Ascending aorta (tissue), 2 donors: ENCODE data around the gene KCNN3. TPM values are rescaled to one million over a fixed set of nuclear protein-coding genes. Genes with fewer than 3 reads are reported as not detected.

Experiments used
- DNase-seq, 2 donors: peaks; one replicate each; pipeline ENCODE4 v3.0.0-alpha.2; 2019; ENCODE audit warnings: low spot score in 2 of 2
- H3K27ac ChIP-seq, 2 donors: fragments of 200-600 bp; sonication (generic); one replicate each; pipeline ENCODE4 v1.5.1; 2016 to 2017; ENCODE audit warnings: mild to moderate bottlenecking in 1 of 2
- H3K27me3 ChIP-seq: fragments of 200-600 bp; sonication (generic); one replicate; pipeline ENCODE4 v1.5.1; 2017
- H3K36me3 ChIP-seq, 2 donors: fragments of 200-600 bp; sonication (generic); one replicate each; pipeline ENCODE4 v1.5.1; 2016
- H3K4me1 ChIP-seq, 2 donors: fragments of 200-600 bp; sonication (generic); one replicate each; pipeline ENCODE4 v1.5.1; 2016 to 2017; ENCODE audit warnings: mild to moderate bottlenecking in 1 of 2
- H3K4me3 ChIP-seq, 2 donors: fragments of 200-600 bp; sonication (generic); one replicate each; pipeline ENCODE4 v1.5.1; 2016 to 2017; ENCODE audit warnings: mild to moderate bottlenecking in 1 of 2
- H3K9me3 ChIP-seq, 2 donors: fragments of 200-600 bp; sonication (generic); one replicate each; pipeline ENCODE4 v1.5.1; 2016
- CTCF ChIP-seq, 3 experiments: fragments of 200-600 bp in 2 of 3; fragments of 450-650 bp in 1 of 3; sonication (generic) in 2 of 3; IDR thresholded peaks; one replicate each; pipeline ENCODE4 v1.5.1; 2016 to 2019; ENCODE audit warnings: antibody characterized with exemption in 3 of 3, mild to moderate bottlenecking in 1 of 3, moderate library complexity in 1 of 3
- intact Hi-C: fragments of 100-400 bp; cut with DNase I; formaldehyde crosslinking; loops from one replicate; pipeline ENCODE4 v1.15.1; 2023
- total RNA-seq: library from RNA; depleted of rRNA; stranded (reverse); fragments of >200 nt; gene quantifications from one replicate; pipeline ENCODE4 v1.1.0, GENCODE V29; 2016

Gene KCNN3
- total RNA-seq, 1 donor from 2014 or later, result 24.6 TPM

GRCh38 chr1:154866257-154867063 lies 3.6 kb downstream of the KCNN3 start:
- Histone ChIP-seq H3K4me3 (no peak overlapping the region), H3K4me1 (peaks cover 0 to 23% of the 10 kb centered on the region in 2 donors)
- intact Hi-C loops, result no loop called here

GRCh38 chr1:154865442-154866256 lies 4.4 kb downstream of the KCNN3 start:
- no peaks in the 10 kb centered on the region for H3K36me3 ChIP-seq
- no peaks in the 10 kb centered on the region for H3K9me3 ChIP-seq
- no peak overlapping the region for H3K27ac ChIP-seq
- DNase-seq, result no peak
- no peaks in the 10 kb centered on the region for H3K27me3 ChIP-seq
- H3K4me3 ChIP-seq, result no peak overlapping the region
- peaks cover 0 to 23% of the 10 kb centered on the region in 2 donors for H3K4me1 ChIP-seq
- intact Hi-C loops, result no loop called here
- no peak for TF ChIP-seq CTCF (IDR thresholded peaks at IDR 0.05)

More at GRCh38 chr1:154866257-154867063, 3.6 kb downstream of the KCNN3 start:
- DNase-seq, result no peak
- Histone ChIP-seq H3K36me3 (no peaks in the 10 kb centered on the region), H3K27me3 (no peaks in the 10 kb centered on the region), H3K27ac (no peak overlapping the region), H3K9me3 (no peaks in the 10 kb centered on the region)
- TF ChIP-seq CTCF (IDR thresholded peaks at IDR 0.05), result no peak

GRCh38 chr1:154864189-154864975 lies 5.7 kb downstream of the KCNN3 start:
- intact Hi-C loops, result no loop called here
- H3K36me3 ChIP-seq, result no peaks in the 10 kb centered on the region
- no peak overlapping the region for H3K4me3 ChIP-seq
- H3K27me3 ChIP-seq, result no peaks in the 10 kb centered on the region
- H3K9me3 ChIP-seq, result no peaks in the 10 kb centered on the region
- peaks cover 0 to 14% of the 10 kb centered on the region in 2 donors for H3K4me1 ChIP-seq
- H3K27ac ChIP-seq, result no peak overlapping the region
- no peak for TF ChIP-seq CTCF (IDR thresholded peaks at IDR 0.05)
- no peak for DNase-seq

- Histone ChIP-seq H3K4me1 (peaks cover 0 to 14% of the 10 kb centered on the region in 2 donors), H3K27me3 (no peaks in the 10 kb centered on the region), H3K36me3 (no peaks in the 10 kb centered on the region), H3K27ac (no peak overlapping the region), H3K4me3 (no peak overlapping the region), H3K9me3 (no peaks in the 10 kb centered on the region)
- intact Hi-C loops, result no loop called here
- no peak for TF ChIP-seq CTCF (IDR thresholded peaks at IDR 0.05)
- no peak for DNase-seq
Observed at GRCh38 chr1:154863315-154864174, 6.5 kb downstream of the KCNN3 start.

- Histone ChIP-seq H3K4me1 (peaks cover 0 to 9% of the 10 kb centered on the region in 2 donors), H3K4me3 (no peak overlapping the region), H3K27ac (no peak overlapping the region), H3K36me3 (no peaks in the 10 kb centered on the region), H3K9me3 (no peaks in the 10 kb centered on the region), H3K27me3 (no peaks in the 10 kb centered on the region)
- intact Hi-C loops, result no loop called here
- TF ChIP-seq CTCF (IDR thresholded peaks at IDR 0.05), result no peak
- no peak for DNase-seq
Observed at GRCh38 chr1:154862907-154863306, 7.2 kb downstream of the KCNN3 start.
